Panc1 (cell line): ENCODE data around the gene TRRAP. TPM values are rescaled to one million over a fixed set of nuclear protein-coding genes. Genes with fewer than 3 reads are reported as not detected.

Source experiments
- ATAC-seq: fragments of 200-7000 bp; cut with Tn5 transposase; 2 replicates; pipeline ENCODE4 v1.9.1; 2020; ENCODE audit warnings: mild to moderate bottlenecking, moderate library complexity
- BruUV-seq: library from RNA; stranded (reverse); fragments of 400-500 nt; replicated peaks from 2 replicates; lab custom pipeline; 2021; lab: Mats Ljungman, UMichigan
- CTCF ChIA-PET: fragments of 300-600 bp; sonication (Branson Sonifier 250); formaldehyde crosslinking; loops from one replicate; lab custom pipeline; 2022; ENCODE audit warnings: antibody characterized with exemption; lab: Charles Lee
- POLR2A ChIA-PET: fragments of 300-600 bp; sonication (Branson Sonifier 250); formaldehyde crosslinking; loops from one replicate; lab custom pipeline; 2022; ENCODE audit warnings: antibody characterized with exemption; lab: Charles Lee
- DNase-seq: peaks from one replicate; pipeline ENCODE4 v3.0.0-alpha.2; 2010; ENCODE audit warnings: low read depth, low spot score
- H3K27ac ChIP-seq: 2 replicates; pipeline ENCODE4 v1.5.1; 2011; ENCODE audit warnings: mild to moderate bottlenecking, low read length, inconsistent platforms
- H3K27me3 ChIP-seq: fragments of 200-500 bp; sonication (Bioruptor generic); 2 replicates; pipeline ENCODE4 v1.6.0; 2014; ENCODE audit warnings: low read length, inconsistent platforms; ENCODE audit not compliant: control insufficient read depth, insufficient read depth
- H3K36me3 ChIP-seq: fragments of 200-500 bp; sonication (Bioruptor generic); 2 replicates; pipeline ENCODE4 v1.5.1; 2014; ENCODE audit warnings: inconsistent platforms, mild to moderate bottlenecking, low read length, moderate library complexity; ENCODE audit not compliant: control insufficient read depth, insufficient read depth
- H3K4me1 ChIP-seq: 2 replicates; pipeline ENCODE4 v1.5.1; 2011; ENCODE audit warnings: inconsistent platforms, mild to moderate bottlenecking, low read length, moderate library complexity; ENCODE audit not compliant: control insufficient read depth, insufficient read depth
- H3K4me3 ChIP-seq, 2 experiments: 2 replicates each; pipeline ENCODE4 v1.5.1; 2011 to 2012; ENCODE audit warnings: low read depth in 2 of 2, low read length in 2 of 2, mild to moderate bottlenecking in 2 of 2, inconsistent platforms in 1 of 2, moderate library complexity in 1 of 2
- H3K9me3 ChIP-seq: fragments of 200-500 bp; sonication (Bioruptor generic); 2 replicates; pipeline ENCODE4 v1.5.1; 2014; ENCODE audit warnings: low read depth, mild to moderate bottlenecking, inconsistent platforms, low read length, moderate library complexity; ENCODE audit not compliant: control insufficient read depth, insufficient read depth
- POLR2AphosphoS5 ChIP-seq: IDR thresholded peaks from 2 replicates; pipeline ENCODE4 v1.6.1; 2012; ENCODE audit warnings: mild to moderate bottlenecking, low read depth, low read length, moderate library complexity
- SIN3A ChIP-seq: IDR thresholded peaks from 2 replicates; pipeline ENCODE4 v1.6.1; 2012; ENCODE audit warnings: low read depth, mild to moderate bottlenecking, low read length, moderate library complexity, borderline replicate concordance; ENCODE audit not compliant: insufficient read depth
- TCF7L2 ChIP-seq: IDR thresholded peaks from 2 replicates; pipeline ENCODE4 v1.6.1; 2011; ENCODE audit warnings: mild to moderate bottlenecking, low read depth, low read length, inconsistent platforms
- in situ Hi-C: cut with HindIII; loops from 2 replicates; pipeline ENCODE4 v1.10.0; 2016; ENCODE audit warnings: low sequenced_read_pairs, low pct_unique_long_range_greater_than_20kb
- intact Hi-C: fragments of 100-400 bp; cut with micrococcal nuclease; formaldehyde crosslinking; loops from one replicate; pipeline ENCODE4 v1.10.0; 2022; ENCODE audit not compliant: unreplicated experiment
- total RNA-seq: library from RNA; stranded (reverse); gene quantifications from one replicate; pipeline ENCODE4 v1.2.1, GENCODE V29; 2021; ENCODE audit not compliant: unreplicated experiment
- TF ChIP-seq, protein P1 (sequence below), 2 experiments: IDR thresholded peaks; 2 replicates each; pipeline ENCODE4 v1.6.1; 2011 to 2012; ENCODE audit warnings: low read depth in 2 of 2, control low read depth in 1 of 2, low read length in 1 of 2, mild to moderate bottlenecking in 1 of 2, moderate library complexity in 1 of 2; ENCODE audit not compliant: insufficient read depth in 1 of 2
- TF ChIP-seq, protein P2 (sequence below): fragments of 450-650 bp; IDR thresholded peaks from 2 replicates; pipeline ENCODE4 v1.5.1; 2017; ENCODE audit warnings: mild to moderate bottlenecking

TRRAP gene
- total RNA-seq, 1 experiment from 2014 or later = 44.9 TPM

DNA sequence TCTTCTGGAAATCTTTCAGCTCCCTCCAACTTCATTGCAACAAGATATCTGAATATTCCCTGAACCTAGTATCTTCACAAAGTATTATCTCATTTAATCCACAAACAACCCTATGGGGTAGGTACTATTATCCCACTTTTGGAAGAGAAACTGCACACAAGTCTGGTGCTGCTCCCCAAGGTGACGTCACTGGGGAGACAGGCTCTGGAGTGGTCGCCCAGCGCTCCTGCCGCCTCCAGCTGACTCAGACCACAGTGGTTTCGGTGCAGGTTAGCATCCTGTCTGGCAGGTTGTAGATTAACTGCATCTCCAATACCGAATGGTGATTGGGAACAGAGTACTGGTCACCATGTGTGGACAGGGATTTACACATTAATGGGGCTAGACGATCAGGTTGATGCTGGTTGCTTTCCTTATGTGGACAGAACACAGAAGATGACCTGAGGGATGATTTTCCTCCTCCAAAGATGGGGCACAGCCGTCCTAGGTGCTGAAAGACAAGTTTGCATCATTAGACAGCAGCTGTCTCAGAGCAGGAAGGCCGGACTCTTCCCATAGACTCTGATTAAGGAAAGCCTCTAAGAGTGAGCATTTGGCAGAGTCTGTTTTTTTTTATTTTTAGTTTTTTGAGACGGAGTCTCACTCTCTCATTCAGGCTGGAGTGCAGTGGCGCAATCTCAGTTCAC, 128.6 kb downstream of the TRRAP start:
- Histone ChIP-seq H3K27me3 (no peaks in the 10 kb centered on the region), H3K9me3 (no peaks in the 10 kb centered on the region), H3K4me1 (no peaks in the 10 kb centered on the region), H3K27ac (no peak overlapping the region), H3K36me3 (peaks cover 15% of the 10 kb centered on the region), H3K4me3 (no peak overlapping the region)
- BruUV-seq = no TSS peak
- no peak for DNase-seq
- no peak for ATAC-seq
- in situ Hi-C loops = no loop called here
- CTCF ChIA-PET = no interaction called here
- intact Hi-C loops = no loop called here
- POLR2A ChIA-PET = no interaction called here
- TF ChIP-seq, protein P1, sequence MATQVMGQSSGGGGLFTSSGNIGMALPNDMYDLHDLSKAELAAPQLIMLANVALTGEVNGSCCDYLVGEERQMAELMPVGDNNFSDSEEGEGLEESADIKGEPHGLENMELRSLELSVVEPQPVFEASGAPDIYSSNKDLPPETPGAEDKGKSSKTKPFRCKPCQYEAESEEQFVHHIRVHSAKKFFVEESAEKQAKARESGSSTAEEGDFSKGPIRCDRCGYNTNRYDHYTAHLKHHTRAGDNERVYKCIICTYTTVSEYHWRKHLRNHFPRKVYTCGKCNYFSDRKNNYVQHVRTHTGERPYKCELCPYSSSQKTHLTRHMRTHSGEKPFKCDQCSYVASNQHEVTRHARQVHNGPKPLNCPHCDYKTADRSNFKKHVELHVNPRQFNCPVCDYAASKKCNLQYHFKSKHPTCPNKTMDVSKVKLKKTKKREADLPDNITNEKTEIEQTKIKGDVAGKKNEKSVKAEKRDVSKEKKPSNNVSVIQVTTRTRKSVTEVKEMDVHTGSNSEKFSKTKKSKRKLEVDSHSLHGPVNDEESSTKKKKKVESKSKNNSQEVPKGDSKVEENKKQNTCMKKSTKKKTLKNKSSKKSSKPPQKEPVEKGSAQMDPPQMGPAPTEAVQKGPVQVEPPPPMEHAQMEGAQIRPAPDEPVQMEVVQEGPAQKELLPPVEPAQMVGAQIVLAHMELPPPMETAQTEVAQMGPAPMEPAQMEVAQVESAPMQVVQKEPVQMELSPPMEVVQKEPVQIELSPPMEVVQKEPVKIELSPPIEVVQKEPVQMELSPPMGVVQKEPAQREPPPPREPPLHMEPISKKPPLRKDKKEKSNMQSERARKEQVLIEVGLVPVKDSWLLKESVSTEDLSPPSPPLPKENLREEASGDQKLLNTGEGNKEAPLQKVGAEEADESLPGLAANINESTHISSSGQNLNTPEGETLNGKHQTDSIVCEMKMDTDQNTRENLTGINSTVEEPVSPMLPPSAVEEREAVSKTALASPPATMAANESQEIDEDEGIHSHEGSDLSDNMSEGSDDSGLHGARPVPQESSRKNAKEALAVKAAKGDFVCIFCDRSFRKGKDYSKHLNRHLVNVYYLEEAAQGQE (IDR thresholded peaks at IDR 0.05; ENCODE audit: insufficient read depth in 1 of 2, low read depth in 2 of 2, low read length in 1 of 2) = no peak
- TF ChIP-seq, protein P2, sequence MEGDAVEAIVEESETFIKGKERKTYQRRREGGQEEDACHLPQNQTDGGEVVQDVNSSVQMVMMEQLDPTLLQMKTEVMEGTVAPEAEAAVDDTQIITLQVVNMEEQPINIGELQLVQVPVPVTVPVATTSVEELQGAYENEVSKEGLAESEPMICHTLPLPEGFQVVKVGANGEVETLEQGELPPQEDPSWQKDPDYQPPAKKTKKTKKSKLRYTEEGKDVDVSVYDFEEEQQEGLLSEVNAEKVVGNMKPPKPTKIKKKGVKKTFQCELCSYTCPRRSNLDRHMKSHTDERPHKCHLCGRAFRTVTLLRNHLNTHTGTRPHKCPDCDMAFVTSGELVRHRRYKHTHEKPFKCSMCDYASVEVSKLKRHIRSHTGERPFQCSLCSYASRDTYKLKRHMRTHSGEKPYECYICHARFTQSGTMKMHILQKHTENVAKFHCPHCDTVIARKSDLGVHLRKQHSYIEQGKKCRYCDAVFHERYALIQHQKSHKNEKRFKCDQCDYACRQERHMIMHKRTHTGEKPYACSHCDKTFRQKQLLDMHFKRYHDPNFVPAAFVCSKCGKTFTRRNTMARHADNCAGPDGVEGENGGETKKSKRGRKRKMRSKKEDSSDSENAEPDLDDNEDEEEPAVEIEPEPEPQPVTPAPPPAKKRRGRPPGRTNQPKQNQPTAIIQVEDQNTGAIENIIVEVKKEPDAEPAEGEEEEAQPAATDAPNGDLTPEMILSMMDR = no peak
- TF ChIP-seq TCF7L2 = no peak
- TF ChIP-seq POLR2AphosphoS5 = no peak
- no peak for TF ChIP-seq SIN3A

DNA sequence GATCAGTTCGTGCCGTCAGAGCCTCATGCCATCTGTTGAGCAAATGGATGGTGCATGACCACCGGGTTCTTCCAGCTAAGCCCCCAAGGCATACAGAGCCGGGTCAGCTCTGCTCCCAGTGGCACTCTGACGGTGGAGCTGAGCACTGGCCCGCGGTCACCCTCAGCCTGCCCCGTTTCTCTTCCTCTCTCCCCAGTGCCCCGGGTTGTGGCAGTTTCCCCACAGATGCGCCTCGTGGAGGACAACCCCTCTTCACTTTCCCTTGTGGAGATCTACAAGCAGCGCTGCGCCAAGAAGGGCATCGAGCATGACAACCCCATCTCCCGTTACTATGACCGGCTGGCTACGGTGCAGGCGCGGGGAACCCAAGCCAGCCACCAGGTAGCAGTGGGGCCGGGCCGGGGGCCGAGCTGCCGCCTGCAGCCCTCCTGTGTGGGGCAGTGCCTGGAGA, 129.9 kb downstream of the TRRAP start:
- ChIA-PET POLR2A (no interaction called here), CTCF (no interaction called here)
- H3K27me3 ChIP-seq = no peaks in the 10 kb centered on the region
- intact Hi-C loops = no loop called here
- no peaks in the 10 kb centered on the region for H3K4me1 ChIP-seq
- no peaks in the 10 kb centered on the region for H3K9me3 ChIP-seq
- no peak overlapping the region for H3K27ac ChIP-seq
- DNase-seq = no peak
- H3K36me3 ChIP-seq = peaks cover 15% of the 10 kb centered on the region
- in situ Hi-C loops = no loop called here
- TF ChIP-seq, protein P2 = no peak
- TF ChIP-seq POLR2AphosphoS5 = no peak
- no peak for TF ChIP-seq SIN3A
- TF ChIP-seq, protein P1 (IDR thresholded peaks at IDR 0.05; ENCODE audit: insufficient read depth in 1 of 2, low read depth in 2 of 2, low read length in 1 of 2) = no peak
- TF ChIP-seq TCF7L2 = no peak
- no TSS peak for BruUV-seq
- no peak for ATAC-seq
- no peak overlapping the region for H3K4me3 ChIP-seq
